Prostate gland (tissue), 2 donors: ENCODE data around the gene FAIM2. TPM values are rescaled to one million over a fixed set of nuclear protein-coding genes. Genes with fewer than 3 reads are reported as not detected.

ENCODE experiments used
- DNase-seq: peaks from one replicate; pipeline ENCODE4 v3.0.0-alpha.2; 2019; ENCODE audit warnings: low spot score
- H3K27ac ChIP-seq, 2 donors: fragments of 200-600 bp; sonication (generic); 2 replicates each; pipeline ENCODE4 v1.5.1; 2017 to 2019
- H3K27me3 ChIP-seq: fragments of 200-600 bp; sonication (generic); replicated peaks from 2 replicates; pipeline ENCODE4 v1.5.1; 2019; ENCODE audit not compliant: insufficient read depth
- H3K36me3 ChIP-seq, 2 donors: fragments of 200-600 bp; sonication (generic); 1 replicate in 1 of 2; 2 replicates in 1 of 2; pipeline versions ENCODE4 v1.5.1 to v1.8.1; 2017 to 2019
- H3K4me1 ChIP-seq: fragments of 200-600 bp; sonication (generic); replicated peaks from 2 replicates; pipeline ENCODE4 v1.5.1; 2019
- H3K4me3 ChIP-seq, 2 donors: fragments of 200-600 bp; sonication (generic); 2 replicates each; pipeline ENCODE4 v1.5.1; 2017 to 2019
- H3K9me3 ChIP-seq: fragments of 200-600 bp; sonication (generic); 2 replicates; pipeline ENCODE4 v1.5.1; 2017
- CTCF ChIP-seq, 4 experiments: fragments of 200-600 bp in 2 of 4; fragments of 450-650 bp in 2 of 4; sonication (generic) in 2 of 4; IDR thresholded peaks; 1 replicate in 3 of 4; 2 replicates in 1 of 4; pipeline ENCODE4 v1.5.1; 2016 to 2019; ENCODE audit warnings: antibody characterized with exemption in 4 of 4, mild to moderate bottlenecking in 2 of 4, moderate library complexity in 2 of 4
- POLR2A ChIP-seq: fragments of 450-650 bp; IDR thresholded peaks from one replicate; pipeline ENCODE4 v1.6.1; 2016; ENCODE audit warnings: antibody characterized with exemption, mild to moderate bottlenecking
- POLR2AphosphoS5 ChIP-seq: sonication (generic); formaldehyde crosslinking; IDR thresholded peaks from one replicate; pipeline ENCODE4 v1.6.1; 2017; ENCODE audit warnings: antibody characterized with exemption
- whole genome bisulfite sequencing: methylation state at CpG from one replicate; pipeline ENCODE4 v1.1.5; 2018; 5-methylcytosine and 5-hydroxymethylcytosine counted together
- intact Hi-C: fragments of 100-400 bp; cut with DNase I; formaldehyde crosslinking; loops from one replicate; pipeline ENCODE4 v1.14.2; 2022
- total RNA-seq, 2 donors: library from RNA; depleted of rRNA; stranded (reverse); fragments of >200 nt; gene quantifications; one replicate each; pipeline ENCODE4 v1.1.0, GENCODE V29; 2016

FAIM2 gene
- total RNA-seq, 2 donors from 2014 or later, result 2.8 to 12.0 TPM

GRCh38 chr12:49943625-49943960 is 39.9 kb upstream of the FAIM2 start:
- TF ChIP-seq POLR2A (no peak), POLR2AphosphoS5 (no peak), CTCF (IDR thresholded peaks at IDR 0.05) (no peak)
- no peaks in the 10 kb centered on the region for H3K27me3 ChIP-seq
- no peak for DNase-seq
- H3K4me1 ChIP-seq, result no peaks in the 10 kb centered on the region
- H3K9me3 ChIP-seq, result no peaks in the 10 kb centered on the region
- whole genome bisulfite sequencing, result 95% methylated on average over 1 of the region's 1 CpG
- no peak overlapping the region for H3K27ac ChIP-seq
- no peaks in the 10 kb centered on the region for H3K36me3 ChIP-seq
- H3K4me3 ChIP-seq, result no peak overlapping the region
- intact Hi-C loops, result no loop called here

GRCh38 chr12:49942921-49943624 is 39.4 kb upstream of the FAIM2 start:
- TF ChIP-seq POLR2A, result no peak
- DNase-seq, result no peak
- Histone ChIP-seq H3K27me3 (no peaks in the 10 kb centered on the region), H3K4me3 (no peak overlapping the region), H3K27ac (no peak overlapping the region), H3K4me1 (no peaks in the 10 kb centered on the region), H3K9me3 (no peaks in the 10 kb centered on the region), H3K36me3 (no peaks in the 10 kb centered on the region)
- 84% methylated on average over 14 of the region's 14 CpGs for WGBS
- intact Hi-C loops, result no loop called here

- intact Hi-C loops, result no loop called here
- no peaks in the 10 kb centered on the region for H3K4me1 ChIP-seq
- H3K27ac ChIP-seq, result no peak overlapping the region
- no peaks in the 10 kb centered on the region for H3K27me3 ChIP-seq
- H3K4me3 ChIP-seq, result no peak overlapping the region
- H3K9me3 ChIP-seq, result no peaks in the 10 kb centered on the region
- TF ChIP-seq POLR2A (no peak), CTCF (IDR thresholded peaks at IDR 0.05) (no peak), POLR2AphosphoS5 (no peak)
- no peaks in the 10 kb centered on the region for H3K36me3 ChIP-seq
- WGBS, result 92% methylated on average over 3 of the region's 3 CpGs
- no peak for DNase-seq
Observed at GRCh38 chr12:49942512-49942893, 38.8 kb upstream of the FAIM2 start.

- 77% methylated on average over 13 of the region's 13 CpGs for WGBS
Observed at GRCh38 chr12:49941556-49942511, 38.1 kb upstream of the FAIM2 start.

More at GRCh38 chr12:49941556-49942511, 38.1 kb upstream of the FAIM2 start:
- DNase-seq, result no peak
- intact Hi-C loops, result no loop called here
- H3K36me3 ChIP-seq, result no peaks in the 10 kb centered on the region
- TF ChIP-seq POLR2A (no peak), POLR2AphosphoS5 (no peak), CTCF (IDR thresholded peaks at IDR 0.05) (no peak)
- H3K27me3 ChIP-seq, result no peaks in the 10 kb centered on the region
- H3K4me1 ChIP-seq, result no peaks in the 10 kb centered on the region
- no peak overlapping the region for H3K4me3 ChIP-seq
- H3K27ac ChIP-seq, result no peak overlapping the region
- H3K9me3 ChIP-seq, result no peaks in the 10 kb centered on the region
